Mucosa of descending colon (tissue), 3 donors: ENCODE measurements around the gene TMEM178A. TPM values are rescaled to one million over a fixed set of nuclear protein-coding genes. Genes with fewer than 3 reads are reported as not detected.
"Not testable (repeated sequence)": the region's sequence is repeated elsewhere in the genome, so short reads cannot be mapped to it uniquely, and the experiment has no call there.

Experiments used
- ATAC-seq: fragments of 200-7000 bp; cut with Tn5 transposase; one replicate; pipeline ENCODE4 v1.9.1; 2020; ENCODE audit warnings: mild to moderate bottlenecking, moderate library complexity
- DNase-seq, 3 donors: peaks; one replicate each; pipeline ENCODE4 v3.0.0-alpha.2; 2020
- H3K36me3 ChIP-seq: fragments of 200-600 bp; one replicate; pipeline ENCODE4 v1.8.0; 2021; ENCODE audit warnings: low read depth, mild to moderate bottlenecking
- H3K4me1 ChIP-seq: fragments of 200-600 bp; one replicate; pipeline ENCODE4 v1.8.0; 2021; ENCODE audit warnings: low read depth, mild to moderate bottlenecking
- H3K4me3 ChIP-seq: fragments of 200-600 bp; one replicate; pipeline ENCODE4 v1.8.0; 2021; ENCODE audit warnings: mild to moderate bottlenecking
- H3K9me3 ChIP-seq: fragments of 200-600 bp; one replicate; pipeline ENCODE4 v1.8.0; 2021; ENCODE audit warnings: mild to moderate bottlenecking
- CTCF ChIP-seq: fragments of 200-600 bp; IDR thresholded peaks from one replicate; pipeline ENCODE4 v1.8.0; 2022; ENCODE audit warnings: antibody characterized with exemption, mild to moderate bottlenecking
- intact Hi-C, 2 donors: fragments of 100-400 bp; cut with DNase I in 1 of 2; cut with micrococcal nuclease in 1 of 2; formaldehyde crosslinking; loops; one replicate each; pipeline versions ENCODE4 v1.11.0 to v1.11.1; 2022; cut with DNase I, micrococcal nuclease
- total RNA-seq, 3 donors: library from RNA; stranded (reverse); fragmentation: NEBNext Ultra II Directional in 2 of 3; extraction: Animal tissue kit (Norgen Biotek cat#: 25700) in 2 of 3; gene quantifications; one replicate each; pipeline versions ENCODE4 v1.2.1 to v1.2.4, GENCODE V29; 2021 to 2023
- donor health status: DM: no; HTN: no; CAD: no; lungs with moderate emphysema.
- donor health status: DM: no; HTN: no; CAD: no.
- donor health status: DM: no; HTN: yes; CAD: no.

TMEM178A gene
- total RNA-seq, 3 donors from 2014 or later: 1.0 to 3.9 (median 1.2) TPM

- no peak for TF ChIP-seq CTCF
- Histone ChIP-seq H3K4me3 (no peak overlapping the region), H3K9me3 (no peaks in the 10 kb centered on the region), H3K4me1 (no peaks in the 10 kb centered on the region), H3K36me3 (no peaks in the 10 kb centered on the region)
- intact Hi-C loops: no loop called here
- DNase-seq (no peak), ATAC-seq (no peak)
Measured at GRCh38 chr2:39622860-39623259, 42.9 kb upstream of the TMEM178A start.

GRCh38 chr2:39623917-39624316 is 41.8 kb upstream of the TMEM178A start:
- H3K4me1 ChIP-seq: no peaks in the 10 kb centered on the region
- H3K4me3 ChIP-seq: no peak overlapping the region
- TF ChIP-seq CTCF: no peak
- no peaks in the 10 kb centered on the region for H3K9me3 ChIP-seq
- H3K36me3 ChIP-seq: no peaks in the 10 kb centered on the region
- intact Hi-C loops: no loop called here
- no peak for DNase-seq
- no peak for ATAC-seq

GRCh38 chr2:39625193-39625926 is 40.4 kb upstream of the TMEM178A start:
- peak in 1 of 3 donors; percentile 3 for DNase-seq
- ATAC-seq: peak; percentile 15
- TF ChIP-seq CTCF: no peak
- H3K4me1 ChIP-seq: no peaks in the 10 kb centered on the region
- no peaks in the 10 kb centered on the region for H3K36me3 ChIP-seq
- H3K9me3 ChIP-seq: no peaks in the 10 kb centered on the region
- H3K4me3 ChIP-seq: no peak overlapping the region
- intact Hi-C loops: no loop called here

GRCh38 chr2:39625927-39626270 is 39.8 kb upstream of the TMEM178A start:
- H3K36me3 ChIP-seq: no peaks in the 10 kb centered on the region
- H3K4me3 ChIP-seq: no peak overlapping the region
- intact Hi-C loops: no loop called here
- ATAC-seq (no peak), DNase-seq (no peak)
- H3K4me1 ChIP-seq: no peaks in the 10 kb centered on the region
- TF ChIP-seq CTCF: no peak
- H3K9me3 ChIP-seq: no peaks in the 10 kb centered on the region

GRCh38 chr2:39628346-39628745 is 37.4 kb upstream of the TMEM178A start:
- H3K4me1 ChIP-seq, H3K9me3 ChIP-seq, H3K4me3 ChIP-seq, DNase-seq, H3K36me3 ChIP-seq, ATAC-seq, intact Hi-C loops: not testable (repeated sequence)

GRCh38 chr2:39629646-39630045 is 36.1 kb upstream of the TMEM178A start:
- no peak for ATAC-seq
- intact Hi-C loops: no loop called here

More at GRCh38 chr2:39629646-39630045, 36.1 kb upstream of the TMEM178A start:
- Histone ChIP-seq H3K4me1 (no peaks in the 10 kb centered on the region), H3K36me3 (no peaks in the 10 kb centered on the region), H3K4me3 (no peak overlapping the region), H3K9me3 (no peaks in the 10 kb centered on the region)
- no peak for TF ChIP-seq CTCF
- DNase-seq: no peak
